Stomach (tissue), 4 donors: ENCODE measurements around the gene ROCK2.

Source experiments
- CTCF ChIP-seq, 7 experiments: fragments of 450-650 bp in 4 of 7; fragments of 200-600 bp in 3 of 7; sonication (generic) in 3 of 7; IDR thresholded peaks; one replicate each; pipeline ENCODE4 v1.5.1; 2016 to 2019; ENCODE audit warnings: antibody characterized with exemption in 7 of 7, control low read depth in 2 of 7, mild to moderate bottlenecking in 1 of 7
- EP300 ChIP-seq: sonication (generic); formaldehyde crosslinking; IDR thresholded peaks from one replicate; pipeline ENCODE4 v1.6.1; 2017; ENCODE audit warnings: antibody characterized with exemption
- POLR2A ChIP-seq, 4 donors: fragments of 450-650 bp; IDR thresholded peaks; one replicate each; pipeline ENCODE4 v1.6.1; 2016; ENCODE audit warnings: antibody characterized with exemption in 4 of 4, control low read depth in 2 of 4, mild to moderate bottlenecking in 1 of 4, moderate library complexity in 1 of 4

- TF ChIP-seq CTCF (IDR thresholded peaks at IDR 0.05) (no peak), POLR2A (IDR thresholded peaks at IDR 0.05) (no peak), EP300 (no peak)
Measured at GRCh38 chr2:11309706-11310105, 34.7 kb downstream of the ROCK2 start.
